ENCODE measurements around the gene OGFOD2. TPM values are rescaled to one million over a fixed set of nuclear protein-coding genes. Genes with fewer than 3 reads are reported as not detected.

The OGFOD2 gene
- total RNA-seq, 1 donor from 2014 or later = 7.6 TPM

Other genes with a start within 250 kb of the OGFOD2 start
- gene HCAR1, start 244.4 kb upstream of the OGFOD2 start, total RNA-seq = 0.13 TPM in 1 of 2 replicates, not detected in the other
- gene DENR, start 222.4 kb upstream of the OGFOD2 start, total RNA-seq = 23.8 and 30.7 TPM in 2 replicates
- 0.13 and 0.25 TPM in 2 replicates for gene CCDC62, start 200.7 kb upstream of the OGFOD2 start, total RNA-seq
- 39.7 and 47.2 TPM in 2 replicates for gene HIP1R, start 139.8 kb upstream of the OGFOD2 start, total RNA-seq
- 10.5 and 16.6 TPM in 2 replicates for gene VPS37B, start 79.1 kb upstream of the OGFOD2 start, total RNA-seq
- 4.5 and 5.2 TPM in 2 replicates for gene ABCB9, start 8.8 kb upstream of the OGFOD2 start, total RNA-seq
- 133 and 149 TPM in 2 replicates for gene ARL6IP4, start 5.4 kb downstream of the OGFOD2 start, total RNA-seq
- gene PITPNM2, start 175.8 kb downstream of the OGFOD2 start, total RNA-seq = 4.0 and 4.6 TPM in 2 replicates